Astrocyte (in vitro differentiated cells and primary cell): ENCODE measurements around the gene KRT28.

Source experiments
- CTCF ChIP-seq: IDR thresholded peaks from 2 replicates; pipeline ENCODE4 v1.5.1; 2011; ENCODE audit warnings: low read depth, mild to moderate bottlenecking, inconsistent platforms, low read length, moderate library complexity; ENCODE audit not compliant: insufficient read depth
- EZH2 ChIP-seq: IDR thresholded peaks from 2 replicates; pipeline ENCODE4 v1.6.1; 2012; ENCODE audit warnings: mild to moderate bottlenecking, low read length, inconsistent platforms; ENCODE audit not compliant: insufficient read depth

- no peak for TF ChIP-seq CTCF
- TF ChIP-seq EZH2, result no peak
These were observed 5.9 kb downstream of the KRT28 start for GRCh38 chr17:40793832-40794231.
